ENCODE results near the gene GPX8. TPM values are rescaled to one million over a fixed set of nuclear protein-coding genes. Genes with fewer than 3 reads are reported as not detected.

Gene GPX8
- total RNA-seq, 1 donor from 2014 or later = 6.8 TPM

Small RNAs within 50 kb of the gene (microRNA-seq; reads per million reads assigned to microRNA genes)
- gene MIR449A (2.6 reads per million), gene MIR449B (not detected), gene MIR449C (not detected)

Other genes starting within 250 kb of the GPX8 start
- gene ESM1, start 174.6 kb upstream of the GPX8 start, total RNA-seq = not detected
- 0.65 TPM for gene GZMK, start 135.9 kb upstream of the GPX8 start, total RNA-seq
- gene GZMA, start 57.5 kb upstream of the GPX8 start, total RNA-seq = 1.0 TPM
- gene CDC20B, start 13.0 kb downstream of the GPX8 start, total RNA-seq = not detected
- not detected for gene MCIDAS, start 67.1 kb downstream of the GPX8 start, total RNA-seq
- gene CCNO, start 73.4 kb downstream of the GPX8 start, total RNA-seq = not detected
- gene DHX29, start 147.5 kb downstream of the GPX8 start, total RNA-seq = 18.6 TPM
- gene MTREX, start 147.8 kb downstream of the GPX8 start, total RNA-seq = 65.6 TPM

Measured in Right ventricle myocardium superior (tissue), 1 donor.